NB4 (cell line): ENCODE measurements around the gene TRANK1.
A peak's percentile ranks its signal among the peaks of the same experiment; 100 is the strongest.

Experiments
- DNase-seq: peaks from one replicate; pipeline ENCODE4 v3.0.0; 2010; ENCODE audit warnings: low read depth
- H3K4me3 ChIP-seq: one replicate; pipeline ENCODE4 v1.5.1; 2011; ENCODE audit warnings: mild to moderate bottlenecking, low read depth, low read length, moderate library complexity
- CTCF ChIP-seq: IDR thresholded peaks from one replicate; pipeline ENCODE4 v1.5.1; 2012; ENCODE audit warnings: low read depth, low read length
- MAX ChIP-seq: IDR thresholded peaks from 2 replicates; pipeline ENCODE4 v1.6.1; 2011; ENCODE audit warnings: low read depth, low read length
- MYC ChIP-seq: IDR thresholded peaks from 2 replicates; pipeline ENCODE4 v1.6.1; 2011; ENCODE audit warnings: low read depth, low read length
- POLR2A ChIP-seq: IDR thresholded peaks from 2 replicates; pipeline ENCODE4 v1.6.1; 2011; ENCODE audit warnings: mild to moderate bottlenecking; ENCODE audit not compliant: insufficient read length; ENCODE audit errors: extremely low read depth

Gene TRANK1

GRCh38 chr3:36944641-36945270 is at the start of gene TRANK1:
TSS of gene TRANK1 (minus strand) at chr3:36945054. CDS start at chr3:36944809, 245 bp downstream.
- TF ChIP-seq MAX (no peak), CTCF (no peak), POLR2A (no peak), MYC (no peak)
- H3K4me3 ChIP-seq: peak within 1 kb of the TSS; percentile 28
- DNase-seq: peak; percentile 26

- H3K4me3 ChIP-seq: peak within 1 kb of the TSS; percentile 97
- peak; percentile 92 for DNase-seq
- TF ChIP-seq MYC: peak; percentile 89
- TF ChIP-seq CTCF: no peak
- TF ChIP-seq MAX: peak; percentile 83
- TF ChIP-seq POLR2A: peak; percentile 68
Measured at GRCh38 chr3:36993326-36994283, 48.8 kb upstream of the TRANK1 start, which contains the start of gene MLH1. TSS of gene MLH1 (plus strand) at chr3:36993518. CDS start at chr3:36993548, 30 bp downstream.

- TF ChIP-seq MAX: peak; percentile 43
- no peak for TF ChIP-seq CTCF
- peak; percentile 70; the same call in 1 of the 2 replicates for TF ChIP-seq MYC
- peak; percentile 87 for TF ChIP-seq POLR2A
- peak within 1 kb of the TSS; percentile 97 for H3K4me3 ChIP-seq
- peak; percentile 99 for DNase-seq
Measured at GRCh38 chr3:36992806-36993325, 48.0 kb upstream of the TRANK1 start, which contains the start of gene EPM2AIP1. TSS of gene EPM2AIP1 (minus strand) at chr3:36993131. CDS start at chr3:36993077, 54 bp downstream.

DNA sequence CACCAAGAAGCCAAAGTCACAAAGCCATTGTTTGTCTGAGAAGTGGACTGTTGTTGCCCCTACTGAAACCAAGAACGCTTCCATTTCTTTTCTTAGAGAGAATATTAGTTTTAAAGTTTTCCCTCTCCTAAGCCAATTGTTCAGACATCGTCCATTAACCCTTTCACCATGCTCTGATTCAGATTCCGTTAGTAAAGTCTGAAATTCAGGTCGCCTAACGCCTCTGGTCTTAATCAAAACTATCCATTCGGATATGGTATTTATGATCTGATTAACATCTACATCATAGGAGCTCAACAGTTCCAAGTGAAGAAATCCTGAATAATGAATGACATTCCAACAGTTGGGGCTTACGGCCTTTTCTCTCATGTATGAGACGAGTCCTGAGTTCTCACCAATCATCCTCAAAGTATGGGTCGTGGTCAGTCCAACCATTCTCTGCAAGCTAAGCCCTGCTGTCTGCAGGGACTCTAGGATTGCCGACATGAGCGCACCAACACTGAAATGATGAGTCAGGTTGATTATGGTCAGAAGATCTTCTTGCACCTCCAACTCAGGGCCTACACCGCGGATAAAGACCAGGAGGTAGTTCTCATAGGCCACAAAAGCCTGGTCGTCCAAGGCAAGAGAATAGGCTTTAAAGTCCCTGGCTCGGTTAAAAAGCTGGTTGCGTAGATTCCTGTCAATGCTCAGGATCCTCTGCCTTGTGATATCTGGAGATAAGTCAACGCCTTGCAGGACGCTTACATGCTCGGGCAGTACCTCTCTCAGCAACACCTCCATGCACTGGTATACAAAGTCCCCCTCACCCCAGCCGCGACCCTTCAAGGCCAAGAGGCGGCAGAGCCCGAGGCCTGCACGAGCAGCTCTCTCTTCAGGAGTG is 47.3 kb upstream of the TRANK1 start:
- TF ChIP-seq MYC (no peak), MAX (no peak), POLR2A (no peak), CTCF (no peak)
- H3K4me3 ChIP-seq: peak overlapping the region; percentile 89
- DNase-seq: peak; percentile 62

DNA sequence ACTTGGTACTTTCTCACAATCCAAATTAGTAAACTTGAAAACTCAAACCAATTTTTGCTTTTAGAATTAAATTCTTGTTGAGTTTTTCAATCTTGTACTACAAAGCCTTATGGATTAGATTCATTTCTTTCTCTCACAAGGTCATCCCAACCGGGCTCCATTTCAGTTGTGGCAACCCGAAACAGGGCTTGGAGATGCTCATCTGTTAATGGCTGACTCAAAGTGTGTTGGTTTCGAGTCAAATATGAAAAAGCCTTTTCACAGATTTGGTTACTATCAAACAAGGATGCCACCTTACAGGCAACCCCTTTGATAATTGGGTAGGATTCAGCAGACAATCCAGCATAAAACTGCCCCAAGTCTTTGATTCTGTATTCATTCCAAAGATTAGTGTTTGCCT is 46.3 kb upstream of the TRANK1 start:
- DNase-seq: no peak
- TF ChIP-seq CTCF (no peak), MYC (no peak), MAX (no peak), POLR2A (no peak)
- peak overlapping the region; percentile 89 for H3K4me3 ChIP-seq
